H1 (cell line): ENCODE data around the gene ST6GALNAC3. TPM values are rescaled to one million over a fixed set of nuclear protein-coding genes. Genes with fewer than 3 reads are reported as not detected.

Experiments used
- CTCF ChIA-PET: fragments of 300-600 bp; sonication (Branson Sonifier 250); formaldehyde crosslinking; loops from one replicate; lab custom pipeline; 2021; ENCODE audit not compliant: partially characterized antibody; lab: Charles Lee
- POLR2A ChIA-PET: fragments of 300-600 bp; sonication (Branson Sonifier 250); formaldehyde crosslinking; loops from one replicate; lab custom pipeline; 2021; ENCODE audit warnings: inconsistent platforms; ENCODE audit not compliant: partially characterized antibody; lab: Charles Lee
- DNase-seq, 2 experiments: peaks; one replicate each; pipeline versions ENCODE4 v3.0.0 to v3.0.0-alpha.2; 2010 to 2022; ENCODE audit warnings: low spot score in 2 of 2, low read depth in 1 of 2, mixed read lengths in 1 of 2
- FAIRE-seq: peaks from 2 replicates; lab custom pipeline; 2011; peaks lifted over from hg19 to GRCh38; lab: Jason Lieb, UNC
- H2AFZ ChIP-seq: 2 replicates; pipeline ENCODE4 v1.8.1; 2012; ENCODE audit warnings: low read length, inconsistent platforms
- H2AK5ac ChIP-seq: 2 replicates; pipeline ENCODE4 v1.6.1; 2013; ENCODE audit warnings: low read depth, low read length
- H2BK120ac ChIP-seq: replicated peaks from 2 replicates; pipeline ENCODE3; 2013; ENCODE audit warnings: low read depth, low read length, inconsistent platforms
- H2BK12ac ChIP-seq: 2 replicates; pipeline ENCODE4 v1.6.1; 2013; ENCODE audit warnings: low read depth, low read length
- H2BK15ac ChIP-seq: 2 replicates; pipeline ENCODE4 v1.6.1; 2013; ENCODE audit warnings: low read length
- H2BK20ac ChIP-seq: 2 replicates; pipeline ENCODE4 v1.6.1; 2013; ENCODE audit warnings: low read length
- H2BK5ac ChIP-seq: 2 replicates; pipeline ENCODE4 v1.6.1; 2013; ENCODE audit warnings: low read depth, low read length
- H3K14ac ChIP-seq: 2 replicates; pipeline ENCODE4 v1.6.1; 2013; ENCODE audit warnings: inconsistent platforms; ENCODE audit not compliant: insufficient read length
- H3K18ac ChIP-seq: 2 replicates; pipeline ENCODE4 v1.6.1; 2013; ENCODE audit warnings: low read length; ENCODE audit errors: extremely low read depth
- H3K23ac ChIP-seq: 2 replicates; pipeline ENCODE4 v1.6.1; 2013; ENCODE audit warnings: inconsistent platforms; ENCODE audit not compliant: insufficient read length
- H3K23me2 ChIP-seq: 2 replicates; pipeline ENCODE4 v1.6.1; 2013; ENCODE audit warnings: low read depth, low read length
- H3K27ac ChIP-seq: 2 replicates; pipeline ENCODE4 v1.6.1; 2011; ENCODE audit warnings: low read depth, low read length, inconsistent platforms
- H3K27me3 ChIP-seq, 4 experiments: replicated peaks in 1 of 4; 1 replicate in 1 of 4; 2 replicates in 3 of 4; pipeline versions ENCODE4 v1.6.1 to v1.8.1; 2011 to 2013; ENCODE audit warnings: low read length in 3 of 4, mild to moderate bottlenecking in 3 of 4, inconsistent platforms in 2 of 4, mixed read lengths in 2 of 4, moderate library complexity in 1 of 4; ENCODE audit not compliant: control insufficient read depth in 3 of 4, insufficient read depth in 3 of 4; ENCODE audit errors: extremely low read depth in 1 of 4
- H3K36me3 ChIP-seq, 4 experiments: 2 replicates each; pipeline versions ENCODE4 v1.6.1 to v1.8.1; 2011 to 2013; ENCODE audit warnings: mild to moderate bottlenecking in 4 of 4, low read length in 3 of 4, moderate library complexity in 2 of 4, control low read depth in 1 of 4, inconsistent platforms in 1 of 4; ENCODE audit not compliant: insufficient read depth in 4 of 4, control insufficient read depth in 2 of 4
- H3K4ac ChIP-seq: replicated peaks from 2 replicates; pipeline ENCODE3; 2013; ENCODE audit warnings: low read length, low read depth, mixed read lengths, inconsistent platforms; ENCODE audit not compliant: insufficient read length
- H3K4me1 ChIP-seq, 4 experiments: replicated peaks in 1 of 4; 1 replicate in 1 of 4; 2 replicates in 3 of 4; pipeline versions ENCODE4 v1.6.1 to v1.8.1; 2011 to 2013; ENCODE audit warnings: low read length in 3 of 4, inconsistent platforms in 2 of 4, mixed read lengths in 1 of 4; ENCODE audit not compliant: insufficient read depth in 4 of 4, control insufficient read depth in 3 of 4
- H3K4me2 ChIP-seq, 2 experiments: 2 replicates each; pipeline versions ENCODE4 v1.6.1 to v1.8.1; 2011 to 2013; ENCODE audit warnings: low read depth in 2 of 2, low read length in 2 of 2, control low read depth in 1 of 2, inconsistent platforms in 1 of 2, mild to moderate bottlenecking in 1 of 2; ENCODE audit not compliant: insufficient read depth in 1 of 2
- H3K4me3 ChIP-seq, 4 experiments: fragments of 200-600, 300-600 bp in 1 of 4; sonication (generic), shearing (Covaris generic), sonication (Bioruptor Twin) in 1 of 4; 2 replicates each; pipeline versions ENCODE4 v1.5.1 to v1.8.1; 2011 to 2016; ENCODE audit warnings: low read length in 4 of 4, low read depth in 3 of 4, control low read depth in 2 of 4, inconsistent platforms in 2 of 4, mild to moderate bottlenecking in 2 of 4, mixed read lengths in 1 of 4, moderate library complexity in 1 of 4; ENCODE audit not compliant: insufficient read depth in 2 of 4; ENCODE audit errors: extremely low read depth in 1 of 4
- H3K56ac ChIP-seq: replicated peaks from 2 replicates; pipeline ENCODE3; 2013; ENCODE audit warnings: low read depth, mild to moderate bottlenecking, mixed read lengths, low read length, inconsistent platforms; ENCODE audit not compliant: insufficient read length
- H3K79me1 ChIP-seq: 2 replicates; pipeline ENCODE4 v1.6.1; 2013; ENCODE audit warnings: low read depth, low read length, control low read depth
- H3K79me2 ChIP-seq, 2 experiments: 2 replicates each; pipeline versions ENCODE4 v1.6.1 to v1.8.1; 2012 to 2013; ENCODE audit warnings: low read length in 2 of 2, mild to moderate bottlenecking in 2 of 2, inconsistent platforms in 1 of 2; ENCODE audit not compliant: insufficient read depth in 2 of 2, control insufficient read depth in 1 of 2
- H3K9ac ChIP-seq, 4 experiments: replicated peaks in 1 of 4; 1 replicate in 1 of 4; 2 replicates in 3 of 4; pipeline versions ENCODE4 v1.6.1 to v1.8.1; 2011 to 2013; ENCODE audit warnings: low read depth in 3 of 4, low read length in 3 of 4, control low read depth in 2 of 4, mild to moderate bottlenecking in 2 of 4, moderate library complexity in 2 of 4, inconsistent platforms in 1 of 4; ENCODE audit errors: extremely low read depth in 1 of 4
- H3K9me3 ChIP-seq, 2 experiments: 2 replicates each; pipeline versions ENCODE4 v1.6.1 to v1.8.1; 2012 to 2013; ENCODE audit warnings: mild to moderate bottlenecking in 2 of 2, moderate library complexity in 2 of 2, control low read depth in 1 of 2, inconsistent platforms in 1 of 2, low read depth in 1 of 2, low read length in 1 of 2, mixed read lengths in 1 of 2; ENCODE audit not compliant: insufficient read depth in 2 of 2
- H4K20me1 ChIP-seq, 2 experiments: replicated peaks in 1 of 2; 2 replicates each; pipeline versions ENCODE3 to v1.8.1; 2011 to 2013; ENCODE audit warnings: inconsistent platforms in 2 of 2, low read length in 2 of 2, mild to moderate bottlenecking in 1 of 2; ENCODE audit not compliant: insufficient read depth in 2 of 2, control insufficient read depth in 1 of 2
- H4K5ac ChIP-seq: 2 replicates; pipeline ENCODE4 v1.6.1; 2013; ENCODE audit warnings: low read length, low read depth, mixed read lengths, inconsistent platforms; ENCODE audit not compliant: insufficient read length
- H4K8ac ChIP-seq: 2 replicates; pipeline ENCODE4 v1.8.0; 2013; ENCODE audit warnings: mild to moderate bottlenecking, moderate library complexity, low read length, inconsistent platforms; ENCODE audit not compliant: insufficient read depth; ENCODE audit errors: extremely low read depth
- H4K91ac ChIP-seq: replicated peaks from 2 replicates; pipeline ENCODE3; 2013; ENCODE audit warnings: low read length, mixed read lengths, inconsistent platforms; ENCODE audit not compliant: insufficient read length
- CHD1 ChIP-seq: IDR thresholded peaks from 2 replicates; pipeline ENCODE4 v1.6.1; 2012; ENCODE audit warnings: low read depth, low read length, improper control_type of control experiment
- SAP30 ChIP-seq: fragments of 300-600 bp; sonication (generic); IDR thresholded peaks from 2 replicates; pipeline ENCODE4 v1.7.1; 2012; ENCODE audit warnings: low read length, moderate library complexity, mild to moderate bottlenecking, inconsistent platforms; ENCODE audit not compliant: insufficient read depth, insufficient replicate concordance
- WGBS, 2 experiments: shearing (Covaris generic) in 1 of 2; methylation state at CpG; one replicate each; pipeline versions ENCODE4 v1.1.6 to v1.1.7; 2013 to 2015; ENCODE audit warnings: low lambda C conversion rate in 2 of 2, mixed read lengths in 2 of 2, inconsistent platforms in 1 of 2, low coverage in 1 of 2, missing lambda C conversion rate in 1 of 2; ENCODE audit not compliant: insufficient replicate concordance in 2 of 2, insufficient coverage in 1 of 2, insufficient read length in 1 of 2; ENCODE audit errors: extremely low coverage in 1 of 2, missing lambda C conversion rate in 1 of 2; 5-methylcytosine and 5-hydroxymethylcytosine counted together
- polyA plus RNA-seq, 7 experiments: library from polyadenylated mRNA; depleted of rRNA in 3 of 7; stranded (reverse) in 5 of 7; unstranded in 2 of 7; fragments of >200 nt in 5 of 7; fragments of 200-250 nt in 2 of 7; gene quantifications; 1 replicate in 5 of 7; 2 replicates in 1 of 7; 4 replicates in 1 of 7; pipeline versions ENCODE4 v1.2.1 to v1.2.3, GENCODE V29; 2011 to 2013; ENCODE audit warnings: missing spikeins in 2 of 7, mixed read lengths in 2 of 7
- total RNA-seq: library from RNA; stranded (reverse); fragmentation: NEBNext Ultra II Directional; extraction: Animal tissue kit (Norgen Biotek cat#: 25700); gene quantifications from 2 replicates; pipeline ENCODE4 v1.2.1, GENCODE V29; 2021

The ST6GALNAC3 gene
- total and polyA plus RNA-seq, 2 of the 8 experiments (the other 6 are each of a cell fraction or from before 2014, with no cell fraction given) = 4.9 to 19.0 TPM

- Histone ChIP-seq H4K8ac (no peak overlapping the region), H2BK5ac (no peak overlapping the region), H3K4me1 (peaks cover 0 to 13% (median 6%) of the 10 kb centered on the region in 4 experiments; a peak in 5 of 7 replicates), H3K9me3 (no peaks in the 10 kb centered on the region), H3K14ac (no peak overlapping the region), H2BK20ac (no peak overlapping the region), H3K4me2 (no peak overlapping the region), H2AK5ac (no peak overlapping the region), H3K18ac (no peak overlapping the region), H2AFZ (no peak overlapping the region), H3K4ac (no peak overlapping the region), H3K4me3 (no peak overlapping the region), H3K27me3 (no peaks in the 10 kb centered on the region), H2BK15ac (no peak overlapping the region), H2BK12ac (no peak overlapping the region), H3K23me2 (no peaks in the 10 kb centered on the region; the same call in 1 of the 2 replicates), H3K9ac (no peak overlapping the region), H2BK120ac (no peak overlapping the region), H3K56ac (no peak overlapping the region), H4K20me1 (no peaks in the 10 kb centered on the region), H3K23ac (no peak overlapping the region), H3K79me2 (no peaks in the 10 kb centered on the region), H3K36me3 (no peaks in the 10 kb centered on the region), H4K5ac (no peak overlapping the region), H4K91ac (no peak overlapping the region), H3K79me1 (peaks cover 2% of the 10 kb centered on the region; the same call in 1 of the 2 replicates), H3K27ac (no peak overlapping the region)
- DNase-seq (no peak), FAIRE-seq (no peak)
- CTCF ChIA-PET = interaction anchor here (2.0 kb wide), 1 partner anchor 10 kb away, joined by 16 read pairs; no protein-coding TSS in a partner anchor
- POLR2A ChIA-PET = interaction anchor here (1.1 kb wide), 1 partner anchor 9 kb away, joined by 3 read pairs; no protein-coding TSS in a partner anchor
- TF ChIP-seq SAP30 = no peak
- TF ChIP-seq CHD1 = no peak
- 88% methylated on average over 2 of the region's 2 CpGs; no CpG with 5 or more reads in 1 of the 2 experiments for WGBS, 2 experiments
These were observed 69.7 kb downstream of the ST6GALNAC3 start for GRCh38 chr1:76144247-76144646.
